ENCODE measurements around the gene HDAC8.

HDAC8 gene

GRCh38 chrX:72313707-72314641, 258.7 kb downstream of the HDAC8 start:
- DNase-seq: no peak

DNA sequence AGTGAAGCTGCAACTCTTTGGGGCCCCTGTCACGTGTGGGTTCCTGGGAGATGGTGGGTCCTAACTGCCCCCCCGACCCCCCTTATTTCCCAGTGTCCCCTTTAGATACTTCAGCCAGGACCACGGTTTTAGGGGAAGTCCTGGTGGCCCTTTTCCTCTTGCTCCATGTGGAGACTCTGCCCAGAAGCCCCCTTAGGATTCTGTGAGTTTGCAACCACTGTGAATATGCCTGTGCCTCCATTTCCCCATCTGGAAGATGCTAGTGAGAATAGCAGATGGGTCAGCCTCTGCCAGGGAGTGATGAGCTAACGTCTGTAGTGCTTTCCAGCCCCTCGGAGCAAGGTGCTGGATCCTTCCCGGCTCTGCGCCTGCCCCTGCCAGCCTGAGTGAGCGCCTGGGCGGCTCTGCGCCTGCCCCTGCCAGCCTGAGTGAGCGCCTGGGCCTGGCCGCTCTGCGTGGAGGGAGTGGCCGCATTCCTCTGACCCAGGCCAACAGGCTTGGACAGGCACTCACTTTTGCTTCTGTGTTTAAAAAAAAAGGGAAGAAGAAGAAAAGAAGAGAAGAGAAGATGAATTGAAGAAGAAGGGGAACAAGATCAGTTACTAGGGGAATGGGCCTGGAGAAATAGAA, 260.2 kb downstream of the HDAC8 start:
- no peak for DNase-seq

GRCh38 chrX:72309297-72310071, 263.2 kb downstream of the HDAC8 start:
- no peak for DNase-seq

DNA sequence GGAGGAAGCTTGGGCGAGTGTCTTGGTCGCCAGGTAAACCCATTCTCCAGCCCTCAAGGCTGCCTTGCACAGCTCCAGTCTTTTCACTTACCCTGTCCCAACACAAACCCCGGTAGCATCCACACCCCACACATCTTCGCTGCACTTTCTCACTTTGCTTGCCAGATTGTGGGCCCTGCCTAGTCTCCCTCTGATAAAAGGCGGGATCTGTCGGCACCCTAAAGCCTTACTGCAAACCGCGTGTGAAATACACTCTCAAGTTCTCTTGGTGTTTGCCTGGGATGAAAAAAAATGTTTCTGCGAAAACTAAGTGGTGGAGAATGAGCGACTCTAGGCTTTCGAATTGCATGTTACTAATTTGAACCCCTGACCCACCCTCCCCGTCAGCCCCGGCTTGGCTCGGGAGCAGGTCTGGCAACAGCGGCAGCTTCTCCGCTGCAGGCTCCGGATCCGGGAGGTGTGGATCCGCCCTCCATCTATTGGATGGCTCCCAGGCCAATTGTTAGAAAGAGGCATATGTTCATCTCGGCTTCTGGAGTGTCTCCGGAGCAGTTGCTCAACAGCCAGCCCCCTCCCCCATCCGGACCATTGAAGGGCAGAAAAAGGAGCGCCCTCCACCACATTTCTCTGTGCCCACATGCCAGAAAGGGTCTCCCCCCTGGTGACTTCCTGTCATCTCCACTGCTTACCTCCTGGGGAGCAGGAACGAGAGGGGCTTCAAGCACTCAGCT, 263.9 kb downstream of the HDAC8 start:
- peak; percentile 40 for DNase-seq

DNA sequence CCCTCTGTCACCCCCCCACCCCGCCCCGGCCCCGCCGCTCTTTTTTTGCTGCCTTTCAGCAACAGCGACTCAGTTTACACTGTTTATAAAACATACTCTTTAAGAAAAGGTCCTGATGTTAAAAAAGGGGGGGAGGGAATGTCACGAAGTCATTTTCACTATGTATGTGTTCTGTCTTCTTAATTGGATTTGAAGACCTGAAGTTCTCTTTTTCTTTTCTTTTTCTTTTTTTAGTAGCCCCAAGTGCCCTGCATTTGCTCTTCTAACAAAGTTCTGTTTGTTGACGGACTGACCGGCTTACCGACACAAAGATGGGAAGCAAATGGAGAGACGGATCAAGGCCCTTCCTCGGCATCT, 264.5 kb downstream of the HDAC8 start:
- no peak for DNase-seq

- DNase-seq: no peak
These were observed 265.0 kb downstream of the HDAC8 start for GRCh38 chrX:72307646-72308051.

- DNase-seq: peak; percentile 26
These were observed 265.6 kb downstream of the HDAC8 start for GRCh38 chrX:72306851-72307645.

- DNase-seq: no peak
These were observed 266.4 kb downstream of the HDAC8 start for GRCh38 chrX:72306085-72306801.

- DNase-seq: peak; percentile 10
These were observed 267.2 kb downstream of the HDAC8 start, which contains the start of gene CITED1 for GRCh38 chrX:72305286-72306084. TSS of gene CITED1 (minus strand) at chrX:72305914. CDS start at chrX:72302869, 3,045 bp downstream.

DNA sequence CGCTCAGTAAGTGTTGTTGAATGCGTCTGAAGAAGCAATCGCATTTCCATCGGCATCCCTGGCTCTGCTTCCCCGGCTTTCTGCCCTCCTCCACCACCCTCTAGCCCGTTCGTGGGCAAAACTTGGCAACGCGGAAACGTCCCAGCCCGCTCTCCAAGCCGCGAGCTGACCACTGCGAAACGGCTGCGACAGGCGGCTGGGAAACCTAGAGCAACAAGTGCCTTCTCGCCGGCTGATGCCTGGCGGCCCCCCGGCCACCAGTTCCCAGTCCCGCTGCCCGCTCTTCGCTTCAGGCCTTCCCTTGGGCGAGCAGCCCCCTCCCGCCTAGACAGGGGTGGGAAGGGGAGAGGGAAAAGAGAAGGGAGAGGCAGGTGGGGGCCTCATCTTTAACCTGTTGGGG, 267.8 kb downstream of the HDAC8 start:
- no peak for DNase-seq

GRCh38 chrX:72301781-72302180, 270.9 kb downstream of the HDAC8 start:
- DNase-seq: no peak

DNA sequence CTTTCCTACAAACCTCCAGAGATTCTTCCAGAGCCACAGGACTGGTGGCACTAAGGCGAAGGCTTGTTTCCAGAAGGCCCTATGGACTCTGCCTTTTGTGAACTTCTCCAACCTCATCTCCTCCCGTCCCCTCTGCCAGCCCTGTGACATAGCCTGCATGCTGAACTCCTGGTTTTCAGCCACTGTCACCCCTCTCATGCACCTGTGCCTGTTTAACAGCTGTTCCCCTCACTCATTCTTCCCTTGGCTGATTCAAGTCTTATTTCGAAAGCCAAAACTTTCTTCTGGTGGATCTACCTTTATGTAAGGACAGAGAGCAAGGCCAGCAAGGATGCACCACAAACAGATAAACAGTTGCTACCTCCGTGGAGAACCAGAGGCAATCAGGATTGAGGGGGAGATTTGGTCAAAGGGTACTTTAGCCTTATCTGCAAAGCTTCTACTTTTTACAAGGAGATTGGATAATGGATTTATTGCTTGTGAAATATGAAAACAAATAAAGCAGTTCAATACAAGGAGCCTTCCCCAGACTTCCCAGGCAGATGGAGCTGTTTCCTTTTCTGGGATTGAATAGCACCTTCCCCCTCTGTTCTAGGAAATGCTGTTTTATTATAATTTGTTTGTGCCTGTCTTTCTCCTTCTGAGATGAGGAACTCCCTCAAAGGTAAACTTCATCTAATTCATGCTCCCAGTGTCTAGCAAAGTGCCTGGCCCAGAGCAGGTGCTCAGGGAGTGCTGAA, 272.6 kb downstream of the HDAC8 start:
- DNase-seq: no peak

- DNase-seq: no peak
These were observed 274.5 kb downstream of the HDAC8 start for GRCh38 chrX:72297953-72298730.

DNA sequence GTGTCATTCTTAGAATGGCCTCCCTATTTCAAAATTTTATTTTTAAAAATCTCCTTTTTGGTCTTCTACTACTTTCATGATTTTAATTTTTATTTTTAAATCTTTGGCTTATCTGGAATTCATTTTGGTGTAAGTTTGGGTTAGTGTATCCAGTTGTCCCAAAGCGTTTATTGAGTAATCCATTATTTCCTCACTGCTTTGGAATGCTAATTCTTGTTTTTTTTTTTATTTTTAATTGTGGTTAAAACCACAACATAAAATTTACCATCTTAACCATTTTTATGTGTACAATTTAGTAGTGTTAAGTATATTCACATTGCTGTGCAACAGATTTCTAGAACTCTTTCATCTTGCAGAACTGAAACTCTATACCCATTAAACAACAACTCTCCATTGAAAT, 275.7 kb downstream of the HDAC8 start:
- DNase-seq: no peak

DNA sequence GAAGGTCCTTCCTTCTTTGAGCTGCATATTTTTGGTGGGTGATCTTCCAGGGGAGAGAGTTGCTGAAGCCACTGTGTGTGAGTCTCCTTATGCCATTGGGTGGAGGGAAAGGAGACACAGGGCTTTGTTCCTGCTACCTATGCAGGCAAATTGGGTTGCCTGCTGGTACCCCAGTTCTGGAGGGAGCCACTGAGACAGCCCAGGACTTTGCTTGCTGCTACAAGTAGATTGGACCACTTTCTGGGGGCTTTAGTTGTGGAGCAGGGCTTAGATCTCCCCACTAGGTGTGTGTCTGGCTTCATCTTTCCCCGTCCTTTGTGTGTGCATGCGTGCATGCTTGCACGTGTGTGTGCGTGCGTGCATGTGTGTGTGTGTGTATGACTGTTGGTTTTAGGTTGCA, 276.9 kb downstream of the HDAC8 start:
- DNase-seq: no peak

DNA sequence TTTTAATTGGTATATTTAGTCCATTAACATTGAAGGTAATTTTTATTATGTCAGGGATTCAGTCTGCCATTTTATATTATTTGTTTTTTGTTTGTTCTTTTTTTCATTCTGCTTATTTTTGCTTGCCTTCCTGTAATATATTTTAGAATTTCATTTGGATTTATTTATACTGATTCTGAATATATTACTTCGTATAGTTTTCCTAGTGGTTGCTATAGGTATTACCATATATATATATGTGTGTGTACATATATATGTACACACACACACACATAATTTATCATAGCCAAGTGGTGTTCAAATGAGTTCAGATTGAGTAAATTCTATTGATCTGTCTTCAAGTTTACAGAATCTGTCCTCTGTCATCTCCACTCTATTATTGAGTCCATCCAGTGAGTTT, 278.1 kb downstream of the HDAC8 start:
- no peak for DNase-seq

DNA sequence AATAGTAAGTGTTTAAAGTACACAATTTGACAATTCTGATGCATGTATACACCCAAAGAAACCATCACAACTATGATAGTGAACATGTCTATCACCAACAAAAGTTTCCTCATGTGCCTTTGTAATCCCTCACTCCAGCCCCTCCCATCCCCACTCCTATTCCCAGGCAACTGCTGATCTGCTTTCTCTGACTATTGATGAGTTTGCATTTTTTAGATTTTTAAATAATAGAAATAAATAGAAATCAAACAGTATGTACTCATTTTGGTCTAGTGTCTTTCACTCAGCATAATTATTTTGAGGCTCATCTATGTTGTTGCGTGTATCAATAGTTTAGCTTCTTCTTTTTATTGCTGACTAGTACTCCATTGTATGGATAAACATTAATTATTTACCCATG, 290.3 kb downstream of the HDAC8 start:
- DNase-seq: no peak

- no peak for DNase-seq
These were observed 292.3 kb downstream of the HDAC8 start for GRCh38 chrX:72280321-72280845.

All from activated naive CD4-positive, alpha-beta T cell treated with Interleukin-2 at 50 U/mL for 16 hours (primary cell).